NCI-H146 treated with DMSO at 0.1 percent for 48 hours (cell line): Measurements from ENCODE around the gene SLC9A9.
A peak's percentile ranks its signal among the peaks of the same experiment; 100 is the strongest.
"Not testable (repeated sequence)": the region's sequence is repeated elsewhere in the genome, so short reads cannot be mapped to it uniquely, and the experiment has no call there.

Experiments used
- DNase-seq: peaks from one replicate; lab custom pipeline; 2025; ENCODE audit not compliant: unreplicated experiment; lab: John Stamatoyannopoulos, UW

Gene SLC9A9

DNA sequence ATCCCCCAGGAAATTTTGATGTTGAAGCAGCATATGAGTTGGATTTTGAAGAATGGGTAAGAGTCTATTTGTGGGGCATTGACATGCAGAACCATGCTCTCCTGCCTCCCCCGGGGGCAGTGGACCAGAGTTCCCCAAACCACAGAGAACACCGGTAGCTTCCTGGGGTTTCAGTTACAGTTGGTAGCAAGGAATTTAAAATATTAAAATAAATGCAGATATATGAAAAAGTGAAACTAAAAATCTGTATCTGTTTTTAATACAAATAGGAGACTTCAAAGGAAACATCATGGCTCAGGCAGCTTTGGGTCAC lies 37.4 kb downstream of the SLC9A9 start:
- no peak for DNase-seq

DNA sequence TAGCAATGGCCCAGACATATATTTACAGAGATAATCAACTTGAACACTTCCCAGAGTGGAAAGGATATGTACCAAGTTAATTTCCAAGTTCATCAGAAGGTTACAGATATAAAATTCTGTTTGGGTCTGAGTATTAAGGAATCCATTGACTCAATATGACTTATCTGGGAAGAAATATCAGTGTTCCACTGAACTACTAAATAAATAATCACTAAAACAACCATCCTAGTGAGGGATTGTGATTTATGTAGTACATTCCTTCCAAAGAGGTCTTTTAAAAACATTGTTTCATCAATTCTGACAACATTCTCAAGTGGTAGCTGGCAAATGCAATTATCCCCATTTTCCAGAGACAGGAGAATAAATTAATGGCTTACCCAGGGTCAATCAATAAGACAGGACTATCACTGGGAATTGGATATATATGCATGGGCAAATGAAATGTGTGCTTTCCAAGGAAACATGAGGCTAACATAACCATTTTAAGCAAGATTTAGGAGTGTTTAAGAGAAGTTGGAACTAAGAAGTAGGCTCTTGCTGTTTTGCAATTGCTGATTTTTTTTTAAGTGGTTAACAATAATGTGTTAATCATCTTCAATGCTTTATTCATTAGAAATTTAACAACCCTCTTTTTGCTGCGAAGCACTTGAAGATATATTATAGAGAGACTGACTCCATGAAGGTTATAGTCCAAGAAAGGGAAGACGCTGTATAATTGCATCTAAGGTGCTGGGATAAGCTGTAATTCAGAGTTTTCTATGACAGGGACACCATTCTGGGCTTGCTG lies 37.9 kb downstream of the SLC9A9 start:
- DNase-seq, result no peak

DNA sequence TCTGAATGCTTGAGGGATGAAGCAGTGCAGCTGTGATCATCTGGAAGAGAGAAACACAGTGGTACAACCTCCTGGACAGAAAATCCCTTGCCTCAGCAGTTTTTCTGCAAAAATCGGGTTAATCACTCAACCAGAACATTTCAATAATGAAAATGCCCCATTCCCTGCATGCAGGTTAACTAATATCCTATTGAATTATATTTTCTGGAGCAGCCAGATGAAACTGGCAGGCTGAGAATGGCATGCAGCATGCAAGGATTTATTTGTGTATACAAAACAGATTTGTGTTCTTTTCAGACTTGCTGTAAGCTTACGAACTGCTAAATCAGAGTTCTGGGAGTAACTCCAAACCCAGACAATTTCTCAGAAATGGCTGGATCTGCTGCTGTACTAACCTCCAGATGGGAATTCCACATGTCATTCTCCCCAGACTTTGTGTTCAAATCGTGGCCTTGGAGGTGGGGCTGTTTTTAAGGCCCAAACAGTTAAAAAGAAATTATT lies 39.1 kb downstream of the SLC9A9 start:
- DNase-seq, result no peak

DNA sequence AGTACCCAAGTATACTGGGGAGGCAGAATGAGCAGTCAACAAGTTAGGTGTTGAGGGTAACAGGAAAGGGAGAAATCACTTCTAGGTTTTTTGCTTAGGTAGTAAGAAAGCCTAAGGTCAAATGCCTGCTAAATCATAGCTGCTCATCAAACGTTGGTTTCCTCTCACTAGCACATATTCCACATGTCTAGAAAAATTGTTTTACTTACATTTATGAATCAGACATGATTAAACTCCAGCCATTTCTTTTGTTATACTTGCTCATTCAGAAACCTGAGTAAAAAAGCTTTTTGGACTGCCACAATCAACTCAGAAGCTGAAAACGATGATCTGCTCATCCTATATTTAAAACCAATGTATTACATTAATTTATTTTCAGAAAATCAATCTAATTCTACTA lies 40.2 kb downstream of the SLC9A9 start:
- DNase-seq, result no peak

DNA sequence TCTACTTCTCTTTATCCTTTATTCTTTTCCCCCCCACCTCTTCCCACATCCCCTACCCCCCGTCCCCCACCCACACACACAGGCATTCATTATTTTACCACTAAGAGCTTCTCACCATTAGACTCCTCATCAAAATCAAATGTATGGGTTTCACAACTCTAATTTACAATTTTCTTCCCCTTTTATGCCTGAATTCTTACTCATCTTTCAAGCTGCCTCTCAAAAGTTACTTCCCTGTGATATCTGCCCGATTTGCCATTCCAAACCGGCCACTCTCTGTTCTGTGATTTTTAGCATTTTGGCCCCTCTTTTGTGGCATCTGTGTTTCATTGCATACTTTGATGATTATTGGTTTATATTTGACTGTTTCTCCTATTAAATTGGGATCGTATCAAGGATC lies 42.2 kb downstream of the SLC9A9 start:
- no peak for DNase-seq

DNA sequence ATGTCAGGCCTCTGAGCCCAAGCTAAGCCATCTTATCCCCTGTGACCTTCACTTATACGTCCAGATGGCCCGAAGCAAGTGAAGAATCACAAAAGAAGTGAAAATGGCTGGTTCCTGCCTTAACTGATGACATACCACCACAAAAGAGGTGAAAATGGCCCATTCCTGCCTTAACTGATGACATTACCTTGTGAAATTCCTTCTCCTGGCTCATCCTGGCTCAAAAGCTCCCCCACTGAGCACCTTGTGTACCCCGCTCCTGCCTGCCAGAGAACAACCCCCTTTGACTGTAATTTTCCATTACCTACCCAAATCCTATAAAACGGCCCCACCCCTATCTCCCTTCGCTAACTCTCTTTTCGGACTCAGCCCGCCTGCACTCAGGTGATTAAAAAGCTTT lies 42.8 kb downstream of the SLC9A9 start:
- DNase-seq, result not testable (repeated sequence)

DNA sequence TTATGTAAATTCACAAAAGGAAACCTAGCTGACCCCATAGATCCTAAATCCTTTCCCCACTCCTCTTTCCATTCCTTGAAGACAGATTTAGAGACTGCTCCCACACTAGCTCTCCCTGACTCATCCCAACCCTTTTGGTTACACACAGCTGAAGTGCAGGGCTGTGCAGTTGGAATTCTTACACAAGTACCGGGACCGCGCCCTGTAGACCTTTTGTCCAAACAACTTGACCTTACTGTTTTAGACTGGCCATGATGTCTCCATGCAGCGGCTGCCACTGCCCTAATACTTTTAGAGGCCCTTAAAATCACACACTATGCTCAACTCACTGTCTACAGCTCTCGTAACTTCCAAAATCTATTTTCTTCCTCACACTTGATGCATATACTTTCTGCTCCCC lies 47.2 kb downstream of the SLC9A9 start:
- not testable (repeated sequence) for DNase-seq

DNA sequence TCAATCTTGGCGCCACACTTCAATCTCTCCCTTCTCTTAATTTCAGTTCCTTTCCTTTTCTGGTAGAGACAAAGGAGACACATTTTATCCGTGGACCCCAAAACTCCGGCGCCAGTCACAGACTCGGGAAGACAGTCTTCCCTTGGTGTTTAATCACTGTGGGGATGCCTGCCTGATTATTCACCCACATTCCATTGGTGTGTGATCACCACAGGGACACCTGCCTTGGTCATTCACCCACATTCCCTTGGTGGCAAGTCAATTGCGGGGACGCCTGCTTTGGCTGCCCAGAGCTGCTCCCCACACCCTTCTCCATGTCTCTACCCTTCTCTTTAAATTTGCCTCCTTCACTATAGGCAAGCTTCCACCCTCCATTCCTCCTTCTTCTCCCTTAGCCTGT lies 50.1 kb downstream of the SLC9A9 start:
- DNase-seq, result not testable (repeated sequence)

DNA sequence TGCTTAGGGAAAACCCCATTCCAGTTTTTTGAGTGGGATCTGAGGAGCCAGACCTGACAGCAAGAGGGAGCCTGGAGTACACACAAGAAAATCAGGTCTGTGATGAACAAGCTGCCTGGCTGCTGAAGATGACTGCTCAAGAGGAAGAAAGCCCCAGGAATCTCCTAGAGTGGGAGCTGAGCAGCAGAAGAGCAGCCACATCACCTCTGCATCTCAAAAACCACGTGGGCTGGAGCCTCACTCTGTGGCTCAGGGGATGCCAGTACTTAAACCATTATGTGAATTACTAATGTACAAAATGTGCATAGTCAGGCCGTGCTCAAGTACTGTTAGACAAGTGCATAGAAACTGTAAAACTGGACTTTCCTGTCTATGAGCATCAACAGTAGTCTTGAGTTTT lies 52.4 kb downstream of the SLC9A9 start:
- no peak for DNase-seq

DNA sequence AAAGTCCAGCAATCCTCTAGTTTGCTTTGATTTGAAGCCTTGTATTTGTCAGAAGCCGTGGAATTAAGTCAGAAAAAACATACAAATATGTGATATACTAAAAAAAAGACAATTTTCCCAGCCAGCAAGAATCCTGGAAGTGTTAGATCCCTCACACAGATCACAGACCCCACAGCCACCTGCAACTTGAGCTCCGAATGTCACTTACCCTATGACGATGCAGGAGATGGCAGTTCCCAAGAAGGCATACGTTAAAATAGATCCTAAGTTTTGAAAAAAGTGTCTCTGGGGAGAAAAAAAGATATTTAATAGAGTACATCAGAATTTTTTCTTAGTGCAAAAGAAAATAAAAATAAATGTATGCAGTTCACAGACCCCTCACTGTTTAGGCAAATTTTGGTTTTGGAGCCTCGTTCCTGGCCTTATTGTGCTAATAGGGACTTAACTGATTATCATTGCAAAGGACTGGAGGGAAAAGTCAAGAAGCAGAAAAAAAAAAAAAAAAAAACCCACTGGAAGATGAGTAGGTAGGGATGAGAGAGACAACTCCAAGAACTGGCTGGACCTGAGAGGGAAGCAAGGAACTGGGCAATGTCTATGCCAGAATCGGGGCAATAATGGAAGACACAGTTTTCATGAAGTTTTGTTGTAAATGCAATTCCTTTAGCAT lies 53.3 kb downstream of the SLC9A9 start:
- DNase-seq, result no peak

DNA sequence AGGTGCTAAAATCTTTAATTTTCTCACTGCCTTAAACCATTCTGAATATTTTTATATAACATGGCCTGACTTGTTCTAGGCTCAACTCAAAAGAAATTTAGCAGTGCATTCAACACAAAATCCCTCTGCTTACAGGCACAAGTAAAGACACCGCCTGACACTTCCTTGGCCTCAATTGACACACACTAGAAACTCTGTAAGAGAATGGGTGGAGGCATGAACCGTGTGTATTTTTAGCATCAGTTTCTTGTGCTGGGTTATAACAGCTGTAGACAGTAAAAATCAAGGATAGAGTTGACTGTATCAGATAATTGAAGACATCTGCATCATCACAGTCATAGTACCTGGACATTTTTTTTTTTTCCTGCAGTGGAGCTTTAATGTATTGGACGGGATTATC lies 54.3 kb downstream of the SLC9A9 start:
- no peak for DNase-seq

DNA sequence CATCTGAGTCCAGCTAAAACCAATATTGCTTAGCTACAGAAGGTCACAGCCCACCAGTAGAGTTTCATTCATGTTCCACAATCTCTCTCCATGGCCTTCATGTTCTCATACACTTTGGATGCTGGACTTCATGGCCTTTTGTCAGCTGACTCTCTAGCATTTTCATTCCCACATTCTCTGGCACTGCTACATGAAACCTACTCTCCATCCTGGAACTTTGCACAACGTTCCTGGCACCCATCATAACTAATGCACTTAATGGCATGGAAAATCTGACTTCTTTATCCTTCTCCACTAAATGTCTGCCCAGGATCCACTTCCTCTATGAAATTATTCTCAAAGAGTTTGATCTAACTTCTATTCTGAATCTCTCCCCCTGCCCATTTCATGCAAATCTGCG lies 56.9 kb downstream of the SLC9A9 start:
- DNase-seq, result no peak

DNA sequence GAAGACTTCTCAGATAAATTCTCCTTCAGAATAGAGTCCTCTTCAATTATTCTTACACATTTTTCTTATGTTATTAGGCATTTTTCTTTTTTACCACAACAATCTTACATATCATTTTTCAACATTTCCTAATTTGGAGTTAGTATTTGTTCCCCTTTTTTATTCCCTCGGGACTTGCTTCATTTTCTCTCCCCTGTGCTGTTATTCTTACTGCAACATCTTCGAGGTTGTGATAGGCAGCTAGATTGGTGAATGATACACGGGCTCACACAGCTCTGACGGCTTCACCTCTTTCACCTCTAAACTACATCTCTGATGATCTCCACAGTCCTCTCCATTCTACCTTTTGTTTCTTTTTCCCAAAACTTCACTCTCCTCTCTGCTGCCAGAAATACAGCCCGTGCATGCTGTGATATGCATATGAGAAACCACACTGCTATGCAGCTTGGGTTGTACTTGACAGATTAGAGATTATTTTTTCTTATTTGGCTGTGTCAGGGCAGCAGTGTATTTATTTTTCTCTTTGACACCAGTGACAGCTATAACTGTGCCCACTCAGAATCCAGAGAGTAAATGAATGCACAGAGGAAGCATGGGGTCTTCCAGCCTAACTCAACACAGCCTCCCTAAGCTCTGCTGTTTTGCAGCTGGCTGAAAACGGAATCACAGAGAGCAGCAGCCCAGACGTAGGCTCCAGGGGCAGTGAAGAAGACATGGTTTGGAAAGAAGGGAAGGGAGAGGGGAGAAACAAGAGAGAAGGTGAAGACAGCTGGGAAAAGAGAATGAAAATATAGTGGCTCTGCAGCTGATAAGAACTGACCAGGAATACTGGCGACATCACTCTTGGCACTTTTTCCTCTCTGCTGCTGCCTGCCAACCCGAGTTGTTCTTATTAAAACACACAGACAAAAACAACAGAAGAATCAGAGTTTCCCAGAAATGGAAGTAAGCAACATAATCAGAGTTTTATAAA lies 61.8 kb downstream of the SLC9A9 start:
- no peak for DNase-seq

DNA sequence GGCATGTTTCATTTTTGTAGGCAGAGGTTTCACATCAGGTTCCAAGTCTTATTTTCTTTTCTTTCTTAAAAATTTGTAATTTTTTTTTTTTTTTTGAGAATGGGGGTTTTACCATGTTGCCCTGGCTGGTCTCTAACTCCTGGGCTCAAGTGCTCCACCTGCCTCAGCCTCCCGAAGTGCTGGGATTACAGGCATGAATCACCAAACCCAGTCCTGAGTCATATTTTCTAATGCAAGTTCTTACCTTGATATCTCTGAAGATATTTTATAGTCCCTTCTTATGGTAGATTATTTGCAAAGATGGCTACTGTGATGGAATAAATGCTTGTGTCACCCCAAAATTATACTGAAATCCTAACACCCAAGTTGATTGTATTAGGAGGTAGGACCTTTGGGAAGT lies 63.8 kb downstream of the SLC9A9 start:
- DNase-seq, result no peak

DNA sequence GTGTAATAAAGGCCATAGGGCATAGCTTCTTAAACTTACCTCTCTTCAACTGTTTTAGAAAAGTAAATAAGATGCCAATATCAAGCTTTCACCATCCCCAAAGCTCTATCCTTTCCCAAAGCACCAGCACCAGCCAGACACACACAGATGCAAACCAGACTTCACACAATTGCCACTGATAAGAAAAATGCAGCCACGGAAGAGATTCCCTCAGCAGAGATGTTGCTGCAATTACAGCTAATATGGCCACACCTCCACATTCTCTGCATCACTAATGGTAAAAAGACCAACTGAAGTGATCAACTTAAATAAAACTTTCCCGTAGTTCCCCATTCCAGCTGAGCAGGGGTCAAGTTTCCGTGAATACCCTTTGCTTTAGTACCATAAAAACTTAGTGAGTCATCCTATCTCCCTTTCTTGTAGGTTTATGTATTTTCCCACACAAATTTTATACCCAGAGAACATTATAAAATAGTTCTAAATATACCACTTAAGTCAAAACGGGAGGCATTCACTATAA lies 64.4 kb downstream of the SLC9A9 start:
- DNase-seq, result no peak

DNA sequence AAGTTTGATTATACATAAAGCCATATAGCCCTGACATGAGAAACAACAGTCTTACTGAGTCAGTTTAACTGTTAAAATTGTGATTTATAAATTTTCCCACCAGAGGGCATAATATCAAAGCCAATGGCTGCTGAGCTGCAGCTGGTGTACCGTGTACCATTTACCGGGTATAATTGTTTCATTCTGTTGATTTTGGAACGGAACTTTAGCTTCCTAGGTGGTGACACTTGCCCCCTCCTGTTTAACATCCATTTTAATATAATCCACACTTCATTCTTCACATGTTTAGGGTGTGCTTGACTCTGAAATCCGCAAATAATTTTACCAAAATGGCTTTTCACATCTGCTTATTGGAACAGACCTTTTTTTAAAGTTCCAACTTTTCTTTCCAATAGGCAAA lies 72.8 kb downstream of the SLC9A9 start:
- peak; percentile 77 for DNase-seq

DNA sequence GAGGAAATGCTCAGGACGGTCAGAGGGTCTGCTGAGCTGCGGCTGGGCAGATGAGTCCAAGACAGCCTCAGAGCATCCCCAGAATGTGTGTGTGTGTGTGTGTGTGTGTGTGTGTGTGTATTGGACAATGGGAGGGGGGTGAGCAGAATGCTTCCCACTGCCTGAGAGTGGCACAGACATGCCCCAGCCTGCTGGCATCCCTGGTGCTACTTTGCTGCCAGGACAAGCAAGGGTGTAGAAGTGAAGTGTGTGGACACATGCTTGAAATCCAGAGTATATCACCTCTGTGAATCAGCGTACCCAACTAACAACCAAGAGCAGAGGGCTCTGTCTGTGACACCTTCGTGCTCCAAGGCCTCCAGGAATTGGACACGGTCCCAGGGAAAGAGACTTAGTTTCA lies 76.3 kb downstream of the SLC9A9 start:
- DNase-seq, result no peak

DNA sequence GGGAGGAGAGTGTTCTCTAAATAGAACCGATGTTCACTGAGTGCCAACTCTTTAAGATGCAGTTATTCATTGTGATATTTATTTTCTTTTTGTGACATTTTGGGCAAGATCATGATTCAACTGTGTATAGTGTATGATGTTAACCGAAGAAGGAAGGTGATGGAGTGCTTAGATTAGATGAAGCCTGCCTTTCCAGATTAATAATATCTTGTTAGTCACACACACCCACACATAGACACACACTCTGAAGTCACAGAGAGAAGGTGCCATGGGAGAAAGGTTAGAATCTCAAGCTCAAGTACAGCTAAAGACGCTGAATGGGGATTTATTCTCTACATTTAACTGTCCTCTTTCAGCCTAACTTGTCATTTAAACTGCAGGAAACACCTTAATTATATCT lies 77.0 kb downstream of the SLC9A9 start:
- no peak for DNase-seq

DNA sequence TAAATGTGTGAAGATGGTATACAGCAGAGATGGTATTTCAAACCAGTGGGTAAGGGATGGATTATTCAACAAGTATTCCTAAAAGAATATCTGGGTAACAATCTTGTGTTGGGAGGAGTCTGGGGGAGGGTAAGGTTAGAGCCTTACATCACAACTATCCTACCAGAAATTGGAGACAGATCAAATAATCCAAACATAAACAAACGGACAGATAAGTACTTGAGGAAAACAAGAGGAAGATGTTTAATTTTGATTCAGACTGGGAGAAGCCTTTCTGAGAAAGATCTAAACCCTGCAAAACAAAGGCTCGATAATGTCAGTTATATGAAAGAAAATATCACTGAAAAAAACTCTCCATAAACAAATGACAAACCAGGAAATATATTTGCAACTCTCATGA lies 77.9 kb downstream of the SLC9A9 start:
- peak; percentile 35 for DNase-seq

DNA sequence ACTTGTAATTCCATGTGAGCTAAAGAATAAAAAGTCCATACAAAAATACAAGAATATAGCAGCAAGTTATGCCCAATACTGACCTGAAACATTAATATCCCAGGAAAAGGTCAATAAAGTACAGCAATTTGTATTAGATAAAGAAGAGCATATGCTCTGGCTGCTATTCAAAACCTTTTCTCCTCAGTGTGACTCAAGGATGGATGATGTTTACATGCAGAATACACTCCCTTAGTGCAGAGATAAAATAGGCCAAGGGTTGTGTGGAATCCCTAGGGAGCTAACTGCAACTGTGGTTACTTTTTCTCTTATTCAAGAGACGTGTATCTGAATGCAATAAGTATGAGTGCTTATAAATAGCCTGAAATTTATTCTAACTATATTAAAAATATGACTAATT lies 78.7 kb downstream of the SLC9A9 start:
- no peak for DNase-seq

DNA sequence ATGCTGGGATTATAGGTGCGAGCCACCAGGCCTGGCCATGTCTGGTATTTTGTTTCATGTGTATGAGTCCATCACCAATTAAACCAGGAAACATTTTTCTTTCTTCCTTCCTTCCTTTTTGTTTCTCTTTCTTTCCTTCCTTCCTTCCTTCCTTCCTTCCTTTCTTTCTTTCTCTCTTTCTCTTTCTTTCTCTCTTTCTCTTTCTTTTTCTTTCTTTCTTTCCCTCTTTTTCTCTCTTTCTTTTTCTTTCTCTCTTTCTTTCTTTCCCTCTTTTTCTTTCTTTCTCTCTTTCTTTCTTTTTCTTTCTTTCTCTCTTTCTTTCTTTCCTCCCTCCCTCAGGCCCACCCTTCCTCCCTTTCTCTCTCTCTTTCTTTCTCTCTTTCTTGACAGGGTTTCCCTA lies 83.4 kb downstream of the SLC9A9 start:
- no peak for DNase-seq
